Stimulated activated CD8-positive, alpha-beta memory T cell treated with anti-CD3 and anti-CD28 coated beads, Interleukin-15, amount 100 ng/mL, for 4 hours (primary cell): Measurements from ENCODE around the gene NME2.
"Not testable (repeated sequence)": the region's sequence is repeated elsewhere in the genome, so short reads cannot be mapped to it uniquely, and the experiment has no call there.

ENCODE experiments used
- DNase-seq, 2 donors: peaks; one replicate each; pipeline ENCODE4 v3.0.0-alpha.2; 2020; ENCODE audit warnings: low read depth in 2 of 2

Gene NME2

GRCh38 chr17:51153210-51154072, 12.8 kb upstream of the NME2 start, which contains the start of gene NME1:
NME1 (plus strand) TSS chr17:51153559; CDS start chr17:51155655, 2,096 bp downstream.
- peak; percentile 93 to 95 for DNase-seq

GRCh38 chr17:51154176-51154575, 12.0 kb upstream of the NME2 start:
- no peak for DNase-seq

- no peak for DNase-seq
Measured at GRCh38 chr17:51155416-51155815, 10.8 kb upstream of the NME2 start.

GRCh38 chr17:51159604-51160003, 6.6 kb upstream of the NME2 start:
- no peak for DNase-seq

- no peak for DNase-seq
Measured at GRCh38 chr17:51161541-51161940, 4.7 kb upstream of the NME2 start.

- no peak for DNase-seq
Measured at GRCh38 chr17:51164911-51165679, 1.1 kb upstream of the NME2 start.

GRCh38 chr17:51165680-51166197, 472 bp upstream of the NME2 start:
- DNase-seq = no peak

GRCh38 chr17:51166987-51167931, 1.0 kb downstream of the NME2 start:
- peak; percentile 46 to 50 for DNase-seq

- no peak for DNase-seq
Measured at GRCh38 chr17:51169340-51169739, 3.1 kb downstream of the NME2 start.

GRCh38 chr17:51170736-51171135, 4.5 kb downstream of the NME2 start:
- no peak for DNase-seq

- not testable (repeated sequence) for DNase-seq
Measured at GRCh38 chr17:51172030-51172429, 5.8 kb downstream of the NME2 start.

- no peak for DNase-seq
Measured at GRCh38 chr17:51180486-51180885, 14.3 kb downstream of the NME2 start.

- DNase-seq = no peak
Measured at GRCh38 chr17:51184124-51184523, 17.9 kb downstream of the NME2 start.

GRCh38 chr17:51185763-51186332, 19.6 kb downstream of the NME2 start:
- DNase-seq = no peak

GRCh38 chr17:51188271-51188833, 22.1 kb downstream of the NME2 start:
- DNase-seq = no peak

GRCh38 chr17:51189162-51189561, 23.0 kb downstream of the NME2 start:
- no peak for DNase-seq

GRCh38 chr17:51189628-51190027, 23.4 kb downstream of the NME2 start:
- DNase-seq = no peak

GRCh38 chr17:51191895-51192294, 25.7 kb downstream of the NME2 start:
- no peak for DNase-seq

- DNase-seq = no peak
Measured at GRCh38 chr17:51197754-51198153, 31.5 kb downstream of the NME2 start.

- DNase-seq = no peak
Measured at GRCh38 chr17:51200295-51200694, 34.1 kb downstream of the NME2 start.

GRCh38 chr17:51200846-51201245, 34.6 kb downstream of the NME2 start:
- DNase-seq = no peak
